GM12878 (cell line): ENCODE data around the gene SLC47A2. TPM values are rescaled to one million over a fixed set of nuclear protein-coding genes. Genes with fewer than 3 reads are reported as not detected.

Source experiments
- ATAC-seq: fragments of 200-7000 bp; cut with Tn5 transposase; 3 replicates; pipeline ENCODE4 v1.9.1; 2020; ENCODE audit warnings: mild to moderate bottlenecking, moderate library complexity
- BruUV-seq: library from RNA; stranded (reverse); fragments of 400-500 nt; replicated peaks from 2 replicates; lab custom pipeline; 2021; lab: Mats Ljungman, UMichigan
- CTCF ChIA-PET: fragments of 300-600 bp; sonication (Branson Sonifier 250); formaldehyde crosslinking; extraction: SDS; loops from one replicate; lab custom pipeline; 2021; ENCODE audit warnings: inconsistent platforms; lab: Yijun Ruan, JAX
- POLR2A ChIA-PET: fragments of 350-600 bp; formaldehyde crosslinking; extraction: SDS; loops from one replicate; lab custom pipeline; 2021; ENCODE audit warnings: inconsistent platforms; lab: Charles Lee
- RAD21 ChIA-PET: fragments of 300-600 bp; sonication (Branson Sonifier 250); formaldehyde crosslinking; loops from one replicate; lab custom pipeline; 2023; ENCODE audit warnings: antibody characterized with exemption; ENCODE audit not compliant: unreplicated experiment; lab: Charles Lee
- SMC1A ChIA-PET: fragments of 300-600 bp; sonication (Branson Sonifier 250); formaldehyde crosslinking; loops from one replicate; lab custom pipeline; 2023; ENCODE audit not compliant: unreplicated experiment, uncharacterized antibody; lab: Charles Lee
- DNase-seq: peaks from one replicate; pipeline ENCODE4 v3.0.0-alpha.2; 2011; ENCODE audit warnings: low read depth, low spot score
- FAIRE-seq: peaks from 3 replicates; lab custom pipeline; 2011; peaks lifted over from hg19 to GRCh38; lab: Jason Lieb, UNC
- H2AFZ ChIP-seq: 2 replicates; pipeline ENCODE4 v1.6.0; 2011; ENCODE audit warnings: low read depth, low read length, control low read depth; ENCODE audit not compliant: control insufficient read depth
- H3K27ac ChIP-seq: 2 replicates; pipeline ENCODE4 v1.5.1; 2011; ENCODE audit warnings: control low read depth; ENCODE audit not compliant: control insufficient read depth, insufficient read depth
- H3K27me3 ChIP-seq, 2 experiments: replicated peaks in 1 of 2; 2 replicates each; pipeline versions ENCODE4 v1.6.0 to v1.6.1; 2011; ENCODE audit warnings: low read length in 1 of 2; ENCODE audit not compliant: control insufficient read depth in 2 of 2, insufficient read depth in 2 of 2
- H3K36me3 ChIP-seq, 2 experiments: 2 replicates each; pipeline ENCODE4 v1.5.1; 2011; ENCODE audit warnings: low read length in 1 of 2; ENCODE audit not compliant: control insufficient read depth in 2 of 2, insufficient read depth in 2 of 2
- H3K4me1 ChIP-seq: 2 replicates; pipeline ENCODE4 v1.6.1; 2011; ENCODE audit warnings: mild to moderate bottlenecking, low read length, moderate library complexity, mixed read lengths; ENCODE audit not compliant: control insufficient read depth, insufficient read depth
- H3K4me2 ChIP-seq: 2 replicates; pipeline ENCODE4 v1.6.0; 2011; ENCODE audit warnings: control low read depth; ENCODE audit not compliant: control insufficient read depth, insufficient read depth
- H3K4me3 ChIP-seq: fragments of 200-600 bp; sonication (generic); 2 replicates; pipeline ENCODE4 v1.5.1; 2016
- H3K79me2 ChIP-seq: 2 replicates; pipeline ENCODE4 v1.6.0; 2011; ENCODE audit warnings: low read length; ENCODE audit not compliant: control insufficient read depth, insufficient read depth
- H3K9ac ChIP-seq: 2 replicates; pipeline ENCODE4 v1.8.0; 2011; ENCODE audit warnings: low read length, control low read depth, mixed read lengths; ENCODE audit not compliant: control insufficient read depth, insufficient read depth
- H3K9me3 ChIP-seq: replicated peaks from 3 replicates; pipeline ENCODE4 v1.5.1; 2011; ENCODE audit warnings: mild to moderate bottlenecking, low read length; ENCODE audit not compliant: control insufficient read depth, insufficient read depth
- H4K20me1 ChIP-seq: 2 replicates; pipeline ENCODE4 v1.6.0; 2011; ENCODE audit not compliant: control insufficient read depth, insufficient read depth
- ATF3 ChIP-seq: IDR thresholded peaks from 2 replicates; pipeline ENCODE4 v1.6.1; 2011; ENCODE audit warnings: low read depth, mild to moderate bottlenecking, low read length, moderate library complexity, borderline replicate concordance; ENCODE audit errors: extremely low read depth
- BCL11A ChIP-seq: IDR thresholded peaks from 2 replicates; pipeline ENCODE4 v1.6.1; 2011; ENCODE audit warnings: low read depth, low read length
- BMI1 ChIP-seq: fragments of 450-650 bp; IDR thresholded peaks from 2 replicates; pipeline ENCODE4 v1.6.1; 2016; ENCODE audit warnings: mild to moderate bottlenecking, moderate library complexity, borderline replicate concordance
- CHD1 ChIP-seq: IDR thresholded peaks from 2 replicates; pipeline ENCODE4 v1.6.1; 2012; ENCODE audit warnings: low read depth, low read length, improper control_type of control experiment
- HDGF ChIP-seq: fragments of 450-650 bp; IDR thresholded peaks from 2 replicates; pipeline ENCODE4 v1.6.1; 2016; ENCODE audit warnings: antibody characterized with exemption
- LARP7 ChIP-seq: fragments of 450-650 bp; IDR thresholded peaks from 2 replicates; pipeline ENCODE4 v1.6.1; 2017; ENCODE audit warnings: mild to moderate bottlenecking
- MTA3 ChIP-seq: IDR thresholded peaks from 2 replicates; pipeline ENCODE4 v1.6.1; 2012; ENCODE audit warnings: low read length, inconsistent platforms, borderline replicate concordance
- NR2F1 ChIP-seq: fragments of 450-650 bp; conservative IDR thresholded peaks from 2 replicates; pipeline ENCODE4 v1.6.1; 2017; ENCODE audit warnings: mild to moderate bottlenecking
- PKNOX1 ChIP-seq: fragments of 450-650 bp; IDR thresholded peaks from 2 replicates; pipeline ENCODE4 v1.6.1; 2016; ENCODE audit warnings: mild to moderate bottlenecking
- POLR2AphosphoS5 ChIP-seq: IDR thresholded peaks from 2 replicates; pipeline ENCODE4 v1.6.1; 2011; ENCODE audit warnings: mild to moderate bottlenecking, low read length, inconsistent platforms
- RAD51 ChIP-seq: fragments of 450-650 bp; IDR thresholded peaks from 2 replicates; pipeline ENCODE4 v1.6.1; 2016; ENCODE audit warnings: moderate library complexity, mild to moderate bottlenecking, inconsistent platforms
- RCOR1 ChIP-seq: conservative IDR thresholded peaks from 2 replicates; pipeline ENCODE4 v1.6.1; 2012; ENCODE audit warnings: low read depth, low read length, improper control_type of control experiment
- SMAD5 ChIP-seq: IDR thresholded peaks from 2 replicates; pipeline ENCODE4 v1.6.1; 2016; ENCODE audit warnings: antibody characterized with exemption, low read depth
- SUPT20H ChIP-seq: IDR thresholded peaks from 2 replicates; pipeline ENCODE4 v1.6.1; 2011; ENCODE audit warnings: low read depth, mild to moderate bottlenecking, low read length, moderate library complexity, borderline replicate concordance; ENCODE audit not compliant: control insufficient read depth
- USF1 ChIP-seq: IDR thresholded peaks from 2 replicates; pipeline ENCODE4 v1.6.1; 2011; ENCODE audit warnings: borderline replicate concordance, low read depth, mild to moderate bottlenecking, moderate library complexity, mixed read lengths, low read length; ENCODE audit not compliant: insufficient read depth; ENCODE audit errors: extremely low read length
- USF2 ChIP-seq: IDR thresholded peaks from 2 replicates; pipeline ENCODE4 v1.6.1; 2011; ENCODE audit warnings: low read depth, low read length, improper control_type of control experiment, borderline replicate concordance
- YBX1 ChIP-seq: fragments of 450-650 bp; IDR thresholded peaks from 2 replicates; pipeline ENCODE4 v1.6.1; 2016; ENCODE audit warnings: antibody characterized with exemption
- WGBS: methylation state at CpG from one replicate; pipeline ENCODE4 v1.1.6; 2016; ENCODE audit warnings: low lambda C conversion rate; ENCODE audit not compliant: insufficient replicate concordance, insufficient coverage; ENCODE audit errors: missing lambda C conversion rate; 5-methylcytosine and 5-hydroxymethylcytosine counted together
- in situ Hi-C: fragments of 300-500 bp; cut with MboI; formaldehyde crosslinking; loops from 9 replicates; pipeline ENCODE4 v1.14.3; 2018; ENCODE audit warnings: mixed read lengths
- intact Hi-C: fragments of 100-400 bp; cut with micrococcal nuclease; formaldehyde crosslinking; loops from one replicate; pipeline ENCODE4 v1.14.2; 2022; ENCODE audit not compliant: unreplicated experiment
- polyA plus RNA-seq, 11 experiments: library from polyadenylated mRNA; depleted of rRNA in 4 of 11; unstranded in 6 of 11; stranded (reverse) in 5 of 11; fragments of >200 nt; fragmentation: Nextera tagmentation in 4 of 11; fragmentation: Illumina TruSeq in 1 of 11; extraction: Ambion mirVana in 4 of 11; extraction: Trizol in 1 of 11; gene quantifications; 1 replicate in 1 of 11; 2 replicates in 10 of 11; pipeline versions ENCODE4 v1.2.1 to v1.2.3, GENCODE V29; 2011 to 2016; ENCODE audit warnings: inconsistent platforms in 2 of 11, missing spikeins in 2 of 11, low read depth in 1 of 11
- total RNA-seq, 4 experiments: library from RNA; depleted of rRNA in 3 of 4; stranded (reverse); fragments of >200 nt in 3 of 4; fragmentation: Illumina TruSeq in 1 of 4; extraction: Trizol in 1 of 4; gene quantifications; 2 replicates each; pipeline versions ENCODE4 v1.2.1 to v1.2.3, GENCODE V29; 2013 to 2021

SLC47A2 gene
- total and polyA plus RNA-seq, 10 of the 15 experiments (the other 5 are each of a cell fraction or from before 2014, with no cell fraction given), result not detected

GRCh38 chr17:19631905-19632304 is 84.5 kb downstream of the SLC47A2 start:
- Histone ChIP-seq H3K4me3 (no peak overlapping the region), H3K9me3 (no peaks in the 10 kb centered on the region), H3K79me2 (no peaks in the 10 kb centered on the region), H3K4me2 (no peak overlapping the region), H4K20me1 (no peaks in the 10 kb centered on the region), H2AFZ (no peak overlapping the region), H3K27me3 (no peaks in the 10 kb centered on the region), H3K27ac (no peak overlapping the region), H3K9ac (no peak overlapping the region), H3K4me1 (no peaks in the 10 kb centered on the region), H3K36me3 (no peaks in the 10 kb centered on the region)
- FAIRE-seq (no peak), DNase-seq (no peak), ATAC-seq (no peak)
- intact Hi-C loops, result no loop called here
- ChIA-PET CTCF (no interaction called here), SMC1A (interaction anchor here (1.7 kb wide), 1 partner anchor 17 kb away, joined by 4 read pairs; no protein-coding TSS in a partner anchor), RAD21 (no interaction called here), POLR2A (no interaction called here)
- in situ Hi-C loops, result no loop called here
- no TSS peak for BruUV-seq
- WGBS, result 84% methylated on average over 2 of the region's 2 CpGs
- no peak for TF ChIP-seq BCL11A
- TF ChIP-seq CHD1, result no peak

GRCh38 chr17:19630661-19631060 is 85.7 kb downstream of the SLC47A2 start:
- FAIRE-seq (no peak), DNase-seq (no peak), ATAC-seq (no peak)
- SMC1A ChIA-PET, result interaction anchor here (1.7 kb wide), 1 partner anchor 16 kb away, joined by 4 read pairs; no protein-coding TSS in a partner anchor
- H3K9ac ChIP-seq, result no peak overlapping the region
- POLR2A ChIA-PET, result no interaction called here
- no peaks in the 10 kb centered on the region for H3K4me1 ChIP-seq
- no peak overlapping the region for H3K4me3 ChIP-seq
- no peak overlapping the region for H2AFZ ChIP-seq
- H3K27me3 ChIP-seq, result no peaks in the 10 kb centered on the region
- H3K79me2 ChIP-seq, result no peaks in the 10 kb centered on the region
- intact Hi-C loops (no loop called here), in situ Hi-C loops (no loop called here)
- H3K27ac ChIP-seq, result no peak overlapping the region
- RAD21 ChIA-PET, result no interaction called here
- no peaks in the 10 kb centered on the region for H3K9me3 ChIP-seq
- no peaks in the 10 kb centered on the region for H4K20me1 ChIP-seq
- H3K4me2 ChIP-seq, result no peak overlapping the region
- WGBS, result 0% methylated on average over 1 of the region's 1 CpG
- CTCF ChIA-PET, result interaction anchor here (1.1 to 1.3 kb wide), 2 partner anchors 14 to 16 kb away, joined by 3 read pairs; no protein-coding TSS in a partner anchor
- H3K36me3 ChIP-seq, result no peaks in the 10 kb centered on the region
- no TSS peak for BruUV-seq
- TF ChIP-seq ATF3 (no peak), RCOR1 (no peak), MTA3 (no peak), USF2 (no peak), YBX1 (no peak), USF1 (no peak), SUPT20H (no peak), BMI1 (no peak), PKNOX1 (no peak), LARP7 (no peak), NR2F1 (no peak), SMAD5 (no peak), HDGF (no peak), RAD51 (no peak), POLR2AphosphoS5 (no peak)
